Sigmoid colon (tissue), 4 donors: ENCODE measurements around the gene SDR39U1.

Experiments
- EP300 ChIP-seq, 4 donors: sonication (generic); formaldehyde crosslinking; IDR thresholded peaks; one replicate each; pipeline ENCODE4 v1.6.1; 2017; ENCODE audit warnings: antibody characterized with exemption in 4 of 4
- POLR2A ChIP-seq, 2 donors: fragments of 450-650 bp; IDR thresholded peaks; one replicate each; pipeline ENCODE4 v1.6.1; 2016; ENCODE audit warnings: antibody characterized with exemption in 2 of 2, mild to moderate bottlenecking in 2 of 2, moderate library complexity in 2 of 2
- POLR2AphosphoS5 ChIP-seq, 4 donors: sonication (generic); formaldehyde crosslinking; IDR thresholded peaks; one replicate each; pipeline ENCODE4 v1.6.1; 2017; ENCODE audit warnings: antibody characterized with exemption in 4 of 4
- TF ChIP-seq, protein P1 (sequence below), 4 experiments: fragments of 450-650 bp in 3 of 4; fragments of 200-600 bp in 1 of 4; IDR thresholded peaks; one replicate each; pipeline ENCODE4 v1.5.1; 2016 to 2019; ENCODE audit warnings: antibody characterized with exemption in 4 of 4, mild to moderate bottlenecking in 3 of 4, moderate library complexity in 2 of 4

DNA sequence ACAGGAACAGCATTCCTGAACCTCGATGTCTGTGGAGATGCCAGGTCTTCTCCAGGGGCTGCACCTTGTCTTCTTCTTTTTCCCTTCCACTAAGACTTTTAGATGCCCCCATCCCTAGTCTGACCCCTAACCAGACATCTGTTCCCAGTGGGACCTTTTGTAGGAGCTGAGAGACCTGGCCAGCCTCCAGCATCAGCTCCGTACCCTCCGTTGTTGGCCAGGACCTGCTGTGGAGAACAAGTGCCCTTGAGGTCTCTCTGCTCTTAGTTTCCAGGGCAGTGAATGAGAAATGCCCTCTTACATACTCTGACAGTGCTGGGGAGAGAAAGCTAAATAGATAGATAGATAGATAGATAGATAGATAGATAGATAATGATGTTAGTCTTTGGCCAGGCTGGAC lies 16.8 kb upstream of the SDR39U1 start:
- TF ChIP-seq, protein P1, sequence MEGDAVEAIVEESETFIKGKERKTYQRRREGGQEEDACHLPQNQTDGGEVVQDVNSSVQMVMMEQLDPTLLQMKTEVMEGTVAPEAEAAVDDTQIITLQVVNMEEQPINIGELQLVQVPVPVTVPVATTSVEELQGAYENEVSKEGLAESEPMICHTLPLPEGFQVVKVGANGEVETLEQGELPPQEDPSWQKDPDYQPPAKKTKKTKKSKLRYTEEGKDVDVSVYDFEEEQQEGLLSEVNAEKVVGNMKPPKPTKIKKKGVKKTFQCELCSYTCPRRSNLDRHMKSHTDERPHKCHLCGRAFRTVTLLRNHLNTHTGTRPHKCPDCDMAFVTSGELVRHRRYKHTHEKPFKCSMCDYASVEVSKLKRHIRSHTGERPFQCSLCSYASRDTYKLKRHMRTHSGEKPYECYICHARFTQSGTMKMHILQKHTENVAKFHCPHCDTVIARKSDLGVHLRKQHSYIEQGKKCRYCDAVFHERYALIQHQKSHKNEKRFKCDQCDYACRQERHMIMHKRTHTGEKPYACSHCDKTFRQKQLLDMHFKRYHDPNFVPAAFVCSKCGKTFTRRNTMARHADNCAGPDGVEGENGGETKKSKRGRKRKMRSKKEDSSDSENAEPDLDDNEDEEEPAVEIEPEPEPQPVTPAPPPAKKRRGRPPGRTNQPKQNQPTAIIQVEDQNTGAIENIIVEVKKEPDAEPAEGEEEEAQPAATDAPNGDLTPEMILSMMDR (IDR thresholded peaks at IDR 0.05) = no peak
- TF ChIP-seq POLR2AphosphoS5 (IDR thresholded peaks at IDR 0.05) = no peak
- no peak for TF ChIP-seq EP300 (IDR thresholded peaks at IDR 0.05)
- no peak for TF ChIP-seq POLR2A (IDR thresholded peaks at IDR 0.05)
